GM12864 (cell line): Measurements from ENCODE around the gene ALPK3.

Experiments used
- DNase-seq: peaks from one replicate; pipeline ENCODE4 v3.0.0-alpha.2; 2011; ENCODE audit warnings: low read depth
- H3K4me3 ChIP-seq: 2 replicates; pipeline ENCODE4 v1.5.1; 2011; ENCODE audit warnings: mild to moderate bottlenecking, low read depth, low read length, control low read depth
- TF ChIP-seq, protein P1 (sequence below): IDR thresholded peaks from 2 replicates; pipeline ENCODE4 v1.5.1; 2011; ENCODE audit warnings: low read depth, mild to moderate bottlenecking, moderate library complexity, low read length, control low read depth, inconsistent platforms; ENCODE audit errors: missing control alignments

The ALPK3 gene

DNA sequence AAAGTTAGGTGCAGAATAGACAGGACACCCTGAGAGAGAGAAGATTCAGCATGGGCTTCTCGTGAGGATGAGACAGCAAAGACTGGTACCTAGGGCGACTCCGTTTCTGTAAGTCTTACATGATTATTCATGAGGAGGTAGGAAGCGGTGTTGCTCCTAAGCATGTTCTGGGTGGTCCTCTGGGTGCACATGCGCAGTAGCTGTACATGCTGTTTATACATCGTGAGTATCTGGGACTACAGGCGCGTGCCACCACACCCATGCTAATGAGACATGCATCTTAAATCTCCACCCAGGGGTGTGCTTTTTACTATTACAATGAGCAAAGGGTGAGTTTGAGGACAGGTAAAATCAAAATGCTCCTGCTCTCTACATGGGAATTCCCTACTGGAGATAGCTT is 12.3 kb downstream of the ALPK3 start:
- H3K4me3 ChIP-seq: no peak overlapping the region
- TF ChIP-seq, protein P1, sequence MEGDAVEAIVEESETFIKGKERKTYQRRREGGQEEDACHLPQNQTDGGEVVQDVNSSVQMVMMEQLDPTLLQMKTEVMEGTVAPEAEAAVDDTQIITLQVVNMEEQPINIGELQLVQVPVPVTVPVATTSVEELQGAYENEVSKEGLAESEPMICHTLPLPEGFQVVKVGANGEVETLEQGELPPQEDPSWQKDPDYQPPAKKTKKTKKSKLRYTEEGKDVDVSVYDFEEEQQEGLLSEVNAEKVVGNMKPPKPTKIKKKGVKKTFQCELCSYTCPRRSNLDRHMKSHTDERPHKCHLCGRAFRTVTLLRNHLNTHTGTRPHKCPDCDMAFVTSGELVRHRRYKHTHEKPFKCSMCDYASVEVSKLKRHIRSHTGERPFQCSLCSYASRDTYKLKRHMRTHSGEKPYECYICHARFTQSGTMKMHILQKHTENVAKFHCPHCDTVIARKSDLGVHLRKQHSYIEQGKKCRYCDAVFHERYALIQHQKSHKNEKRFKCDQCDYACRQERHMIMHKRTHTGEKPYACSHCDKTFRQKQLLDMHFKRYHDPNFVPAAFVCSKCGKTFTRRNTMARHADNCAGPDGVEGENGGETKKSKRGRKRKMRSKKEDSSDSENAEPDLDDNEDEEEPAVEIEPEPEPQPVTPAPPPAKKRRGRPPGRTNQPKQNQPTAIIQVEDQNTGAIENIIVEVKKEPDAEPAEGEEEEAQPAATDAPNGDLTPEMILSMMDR: no peak
- no peak for DNase-seq

DNA sequence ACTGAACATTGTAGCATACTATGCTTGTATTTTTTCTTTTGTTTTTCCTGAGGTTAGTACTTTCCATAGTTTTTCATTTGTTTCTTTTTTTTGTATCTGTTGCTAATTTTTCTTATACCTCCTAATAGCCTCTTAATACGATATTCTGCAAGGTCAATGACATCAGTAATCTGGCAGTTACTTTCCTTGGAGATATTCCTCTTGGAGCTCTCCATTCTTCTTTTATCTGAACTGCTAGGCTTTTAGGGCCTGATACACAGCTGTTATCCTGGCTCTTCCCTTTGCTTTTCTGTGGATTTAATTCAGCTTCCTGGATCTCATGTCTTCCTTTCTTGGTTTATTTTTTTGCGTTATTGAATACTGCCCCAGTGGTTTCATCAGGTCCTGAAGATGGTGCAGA is 12.9 kb downstream of the ALPK3 start:
- TF ChIP-seq, protein P1: no peak
- no peak for DNase-seq
- no peak overlapping the region for H3K4me3 ChIP-seq

DNA sequence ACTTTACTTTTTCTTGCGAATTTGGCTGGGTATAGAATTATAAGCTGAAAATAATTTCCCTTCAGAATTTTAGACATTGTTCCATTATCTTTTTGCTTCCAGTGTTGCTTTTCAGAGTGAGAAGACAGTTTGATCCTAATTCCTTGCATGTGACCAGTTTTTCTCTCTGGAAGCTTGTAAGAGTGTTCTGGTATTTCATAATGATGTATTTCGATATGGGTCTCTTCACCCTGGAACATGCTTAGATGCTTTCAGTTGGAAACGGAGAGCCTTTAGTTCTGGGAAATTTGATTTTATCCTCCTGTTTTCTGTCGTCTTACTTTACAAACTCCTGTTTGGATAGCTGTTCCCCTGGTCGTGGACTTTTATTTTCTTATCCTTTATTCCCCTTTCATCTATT is 13.9 kb downstream of the ALPK3 start:
- TF ChIP-seq, protein P1: no peak
- no peak overlapping the region for H3K4me3 ChIP-seq
- no peak for DNase-seq

DNA sequence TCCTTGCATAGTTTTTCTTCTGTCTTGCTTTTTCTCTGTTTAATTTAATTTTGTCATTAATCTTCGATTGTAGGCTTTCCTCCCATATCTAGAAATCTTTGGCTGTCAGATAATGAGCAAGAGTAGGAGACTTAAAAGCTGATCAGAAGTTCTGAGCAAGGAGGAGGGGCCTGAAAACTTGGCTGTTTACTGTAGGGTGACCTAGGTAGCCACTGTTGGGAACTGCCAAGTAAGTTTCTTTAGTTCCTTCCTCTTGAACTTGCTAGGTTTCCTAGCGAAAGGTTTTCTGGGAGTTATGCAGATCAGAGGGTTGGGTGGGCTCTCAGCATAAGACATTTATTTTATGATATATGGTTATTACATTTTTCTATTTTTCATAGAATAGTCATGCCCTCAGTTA is 14.5 kb downstream of the ALPK3 start:
- TF ChIP-seq, protein P1: no peak
- H3K4me3 ChIP-seq: no peak overlapping the region
- no peak for DNase-seq

DNA sequence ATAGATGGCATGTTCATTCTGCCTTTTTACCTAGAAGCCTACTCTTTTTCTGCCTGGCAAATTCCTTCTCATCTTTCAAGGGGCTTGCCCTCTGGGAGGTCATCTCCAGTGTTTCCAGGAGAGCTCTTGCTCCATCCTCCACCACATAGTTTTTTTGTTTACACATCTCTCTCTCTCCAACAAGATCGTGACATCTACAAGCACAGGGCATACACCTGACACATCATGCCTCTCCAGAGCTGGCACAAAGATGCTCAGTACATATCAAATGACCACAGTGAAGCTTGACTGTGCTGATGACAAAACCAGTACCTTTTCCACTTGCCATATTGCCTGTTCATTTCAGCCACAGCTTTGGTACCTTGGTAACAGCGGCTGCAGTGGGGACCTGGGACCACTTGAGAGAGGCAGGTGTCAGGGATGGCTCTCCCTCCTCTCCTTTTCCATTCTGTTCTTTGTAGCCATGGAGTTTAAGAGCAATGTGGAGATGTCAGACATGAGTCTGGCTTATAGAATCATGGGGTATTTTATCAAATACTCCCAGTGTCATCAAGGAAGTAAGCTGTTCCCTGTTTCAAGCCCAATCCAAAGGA is 15.4 kb downstream of the ALPK3 start:
- no peak overlapping the region for H3K4me3 ChIP-seq
- TF ChIP-seq, protein P1: no peak
- no peak for DNase-seq

DNA sequence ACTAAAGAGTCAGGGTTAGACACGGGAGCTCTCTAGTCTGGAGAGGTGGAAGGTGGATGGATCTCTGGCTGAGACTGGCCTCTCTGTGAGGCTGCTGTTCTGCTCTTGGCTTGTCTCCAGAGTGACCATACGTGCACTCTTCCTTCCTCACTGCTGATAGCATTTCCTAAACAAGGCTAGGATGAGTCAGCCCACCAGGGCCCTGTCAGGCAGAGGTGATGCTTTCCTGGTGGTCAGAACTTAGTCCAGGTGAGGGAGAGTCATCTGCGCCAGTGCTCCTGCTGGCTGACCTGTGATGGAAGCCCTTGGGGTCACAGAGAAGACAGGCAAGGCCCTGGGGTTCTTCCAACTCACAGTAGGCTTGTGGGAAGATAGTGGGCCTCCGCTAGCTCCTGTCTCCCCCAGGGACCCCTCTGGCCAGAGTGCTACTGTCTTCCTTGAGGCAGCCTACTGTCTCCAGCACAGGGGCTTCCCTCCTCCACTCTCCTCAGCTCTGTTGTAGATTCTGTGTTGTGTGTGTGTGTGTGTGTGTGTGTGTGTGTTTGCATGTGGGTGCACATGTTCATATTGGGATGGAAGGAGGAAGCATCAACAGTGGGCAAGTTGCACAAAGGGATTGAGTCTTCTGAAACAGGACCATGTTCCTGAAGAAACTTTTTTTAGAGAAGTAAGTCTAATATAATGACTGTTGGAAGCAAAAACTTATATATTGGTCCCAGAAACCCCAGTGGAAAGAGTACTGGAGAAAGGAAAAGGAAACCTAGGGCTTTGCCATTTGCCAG is 16.5 kb downstream of the ALPK3 start:
- TF ChIP-seq, protein P1: no peak
- H3K4me3 ChIP-seq: no peak overlapping the region
- DNase-seq: no peak
